GM10248 (cell line): Measurements from ENCODE around the gene SLC27A2.
"Not testable (repeated sequence)": the region's sequence is repeated elsewhere in the genome, so short reads cannot be mapped to it uniquely, and the experiment has no call there.

Source experiments
- CTCF ChIA-PET: fragments of 300-600 bp; sonication (Branson Sonifier 250); formaldehyde crosslinking; extraction: SDS; loops from one replicate; lab custom pipeline; 2021; ENCODE audit warnings: antibody characterized with exemption; lab: Yijun Ruan, JAX
- POLR2A ChIA-PET: fragments of 350-650 bp; sonication (Branson Sonifier 250); formaldehyde crosslinking; extraction: SDS; loops from one replicate; lab custom pipeline; 2020; ENCODE audit warnings: antibody characterized with exemption; lab: Yijun Ruan, JAX
- DNase-seq: peaks from one replicate; pipeline ENCODE4 v3.0.0; 2012; ENCODE audit errors: extremely low spot score
- CTCF ChIP-seq: IDR thresholded peaks from 2 replicates; pipeline ENCODE4 v1.5.1; 2012; ENCODE audit warnings: mild to moderate bottlenecking, low read depth; ENCODE audit errors: extremely low read depth, missing control alignments, control extremely low read depth

SLC27A2 gene

GRCh38 chr15:50168783-50169411 is 13.1 kb upstream of the SLC27A2 start:
- ChIA-PET CTCF (interaction anchor here (0.7 to 1.6 kb wide), 3 partner anchors 24 to 147 kb away, joined by 3 to 5 read pairs (median 3); no protein-coding TSS in a partner anchor), POLR2A (no interaction called here)

GRCh38 chr15:50172360-50172895 is 9.6 kb upstream of the SLC27A2 start:
- CTCF ChIA-PET, DNase-seq, POLR2A ChIA-PET: not testable (repeated sequence)

More at GRCh38 chr15:50168783-50169411, 13.1 kb upstream of the SLC27A2 start:
- no peak for DNase-seq
- TF ChIP-seq CTCF: no peak

GRCh38 chr15:50176869-50177268 is 5.1 kb upstream of the SLC27A2 start:
- ChIA-PET POLR2A (no interaction called here), CTCF (no interaction called here)
- no peak for TF ChIP-seq CTCF
- no peak for DNase-seq

GRCh38 chr15:50180091-50180490 is 1.9 kb upstream of the SLC27A2 start:
- ChIA-PET CTCF (interaction anchor here (0.8 to 4.3 kb wide), 2 partner anchors 32 to 135 kb away, joined by 3 to 34 read pairs; no protein-coding TSS in a partner anchor), POLR2A (no interaction called here)
- TF ChIP-seq CTCF: no peak
- no peak for DNase-seq

- no peak for DNase-seq
- POLR2A ChIA-PET: no interaction called here
- TF ChIP-seq CTCF: no peak
- CTCF ChIA-PET: interaction anchor here (0.8 to 4.3 kb wide), 2 partner anchors 32 to 134 kb away, joined by 3 to 34 read pairs; no protein-coding TSS in a partner anchor
Measured at GRCh38 chr15:50180582-50180981, 1.4 kb upstream of the SLC27A2 start.

- no peak for DNase-seq
- ChIA-PET POLR2A (no interaction called here), CTCF (interaction anchor here (0.8 to 4.3 kb wide), 8 partner anchors 12 to 137 kb away, joined by 3 to 34 read pairs (median 4); no protein-coding TSS in a partner anchor)
- TF ChIP-seq CTCF: no peak
Measured at GRCh38 chr15:50181201-50181968, 611 bp upstream of the SLC27A2 start.
